HT-29 (cell line): ENCODE results near the gene CEP63. TPM values are rescaled to one million over a fixed set of nuclear protein-coding genes. Genes with fewer than 3 reads are reported as not detected.

ENCODE experiments used
- DNase-seq: peaks from one replicate; pipeline ENCODE4 v3.0.0-alpha.2; 2015; ENCODE audit warnings: low spot score
- total RNA-seq: library from RNA; depleted of rRNA; stranded (reverse); fragments of >200 nt; shearing (Covaris generic); gene quantifications from 2 replicates; pipeline ENCODE4 v1.2.3, GENCODE V29; 2014; rRNA removed

CEP63 gene
- 6.0 and 8.0 TPM in 2 replicates for total RNA-seq

DNA sequence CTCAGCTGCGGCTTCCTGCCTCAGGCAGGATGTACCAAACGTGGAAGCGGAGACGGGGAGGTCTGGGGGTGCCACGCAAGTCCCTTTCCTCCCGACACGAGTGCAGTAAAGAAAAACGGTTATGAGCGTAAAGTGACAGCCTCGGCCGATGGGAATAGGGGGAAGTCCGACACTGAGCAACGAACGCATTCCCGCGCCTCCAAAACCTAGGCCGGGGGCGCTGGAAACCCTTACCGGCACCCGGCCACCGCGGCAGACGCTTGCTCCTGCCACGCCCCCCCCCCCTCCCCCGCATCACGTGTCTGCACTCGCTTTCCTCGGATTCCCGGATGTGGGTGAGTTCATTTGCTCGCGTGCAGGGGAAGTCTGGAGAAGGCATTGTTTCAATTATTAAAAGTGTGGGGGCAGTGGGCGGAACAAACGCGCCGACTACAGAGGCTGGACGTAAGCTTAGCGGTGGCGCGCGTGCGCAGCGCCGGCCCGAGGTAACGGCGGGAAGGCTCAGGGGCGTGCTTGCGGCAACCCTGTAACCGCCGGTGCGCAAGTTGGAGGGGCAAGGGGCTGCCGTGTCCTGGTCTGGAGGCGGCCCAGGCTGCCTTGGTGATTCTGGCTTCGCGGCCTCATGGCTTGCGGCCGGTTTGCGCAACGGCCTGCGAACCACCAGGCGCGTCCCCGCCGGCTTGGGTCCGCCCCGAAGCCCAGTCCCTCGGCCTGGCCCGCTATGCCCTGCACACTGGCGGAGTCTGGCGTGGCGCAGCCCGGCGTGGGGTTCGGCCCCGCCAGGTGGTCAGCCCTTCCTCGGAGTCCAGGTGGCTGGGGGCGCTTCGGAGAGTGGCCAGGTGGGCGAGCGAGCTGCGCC lies at the start of gene CEP63, which contains the start of gene ANAPC13:
Gene CEP63, plus strand, starts transcription at position 340 of the 859 bp plus-strand sequence. CDS start 9,264 bp downstream, outside the sequence.
Gene ANAPC13, minus strand, starts transcription at position 268 of the 859 bp plus-strand sequence. CDS start 3,081 bp downstream, outside the sequence.
- peak; percentile 94 for DNase-seq

DNA sequence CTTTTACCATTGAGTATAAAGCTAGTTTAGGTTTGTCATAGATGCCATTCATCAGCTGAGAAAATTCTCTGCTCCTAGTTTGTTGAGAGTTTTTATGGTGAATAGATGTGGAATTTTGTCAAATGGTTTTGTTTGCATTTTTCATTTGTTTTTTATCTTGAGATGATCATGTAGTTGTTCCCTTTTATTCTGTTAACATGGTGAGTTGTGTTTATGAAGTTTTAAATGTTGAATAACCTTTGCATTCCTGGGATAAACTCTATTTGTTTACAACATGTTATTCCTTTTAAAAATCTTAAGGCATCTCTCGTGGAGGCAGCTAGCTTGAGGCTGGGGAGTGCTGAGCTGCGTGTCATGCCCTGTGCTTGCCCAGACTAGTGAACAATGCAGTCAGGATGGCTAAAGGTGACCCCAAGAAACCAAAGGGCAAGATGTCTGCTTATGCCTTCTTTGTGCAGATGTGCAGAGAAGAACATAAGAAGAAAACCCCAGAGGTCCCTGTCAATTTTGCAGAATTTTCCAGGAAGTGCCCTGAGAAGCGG lies 48.6 kb upstream of the CEP63 start:
- no peak for DNase-seq

GRCh38 chr3:134441321-134441720 lies 44.5 kb upstream of the CEP63 start:
- no peak for DNase-seq

DNA sequence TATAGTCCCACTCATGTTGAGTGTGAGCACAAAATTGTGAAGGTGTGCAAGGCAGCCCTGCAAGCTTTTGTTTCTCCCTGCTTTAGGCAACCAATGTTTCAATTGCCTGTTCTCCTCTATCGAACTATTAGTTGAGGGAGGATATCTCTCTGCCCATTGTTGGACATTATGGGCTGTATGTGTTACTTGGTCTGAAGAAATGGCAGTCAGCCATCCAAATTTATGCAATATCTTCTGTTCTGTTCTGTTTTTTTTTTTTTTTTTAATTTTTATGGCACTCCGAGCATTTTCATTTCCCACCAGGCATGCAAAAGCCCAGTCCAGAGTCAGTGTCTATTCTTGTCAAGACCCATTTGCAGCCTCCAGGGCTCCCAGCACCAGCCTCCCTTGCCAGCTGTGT lies 44.0 kb upstream of the CEP63 start:
- DNase-seq = no peak

DNA sequence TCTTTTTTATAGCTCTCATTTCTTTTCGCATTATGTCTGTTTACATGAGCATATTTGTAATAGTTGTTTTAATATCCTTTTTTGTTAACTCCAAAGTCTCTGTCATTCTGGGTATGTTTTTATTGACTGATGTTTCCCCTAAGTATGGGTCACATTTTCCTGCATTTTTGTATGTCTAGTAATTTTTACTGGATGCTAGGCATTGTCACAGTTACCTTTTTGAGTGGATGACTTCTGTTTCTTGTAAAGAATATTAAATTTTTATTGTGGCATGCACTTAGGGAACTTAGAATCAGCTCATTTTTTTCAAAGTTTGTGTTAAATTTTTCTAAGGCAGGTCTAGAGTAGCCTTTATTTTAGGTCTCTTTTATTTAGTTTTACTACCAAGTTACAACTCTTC lies 40.8 kb upstream of the CEP63 start:
- DNase-seq = no peak

DNA sequence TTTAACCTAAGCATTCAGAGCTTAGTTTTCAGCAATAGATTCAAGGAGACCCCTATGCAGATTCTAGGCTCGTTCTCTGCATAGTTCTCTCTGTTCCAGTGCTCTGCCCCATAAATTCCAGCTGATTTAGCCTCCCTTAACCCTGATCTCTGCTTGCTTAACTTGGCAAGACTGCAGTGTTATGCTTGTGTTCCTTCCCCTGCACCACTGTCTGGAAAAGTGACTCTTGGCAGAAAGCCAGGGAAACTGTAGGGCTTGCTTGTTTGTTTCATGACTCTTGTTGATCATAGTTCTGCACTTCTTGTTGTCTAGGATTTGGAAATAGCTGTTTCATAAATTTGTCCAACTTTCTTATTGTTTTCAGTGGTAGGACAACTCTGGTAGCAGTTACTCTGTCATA lies 40.2 kb upstream of the CEP63 start:
- peak; percentile 43 for DNase-seq

GRCh38 chr3:134446800-134447199 lies 39.1 kb upstream of the CEP63 start:
- DNase-seq = no peak

DNA sequence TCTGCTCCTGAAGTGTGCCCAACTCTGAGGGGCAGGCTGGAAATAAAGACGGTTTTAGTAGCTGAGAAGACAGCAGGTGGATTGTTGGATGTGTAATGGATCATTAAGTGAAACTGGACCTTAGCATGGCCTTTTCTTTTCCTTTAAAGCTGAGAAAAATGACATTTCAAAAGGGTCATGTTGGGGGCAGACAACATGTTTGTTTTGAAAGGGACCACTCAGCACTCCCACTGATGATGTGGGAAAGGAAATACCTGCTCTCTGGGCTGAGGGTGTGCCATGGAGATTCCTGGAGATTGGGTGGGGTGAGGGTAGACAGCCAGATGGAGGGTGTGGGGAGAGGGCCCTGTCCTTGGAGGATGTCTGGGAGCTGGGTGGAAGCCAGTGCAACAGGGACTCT lies 38.5 kb upstream of the CEP63 start:
- no peak for DNase-seq

GRCh38 chr3:134448664-134449063 lies 37.2 kb upstream of the CEP63 start:
- DNase-seq = no peak

- DNase-seq = peak; percentile 50
Measured at GRCh38 chr3:134449277-134449676, 36.6 kb upstream of the CEP63 start.

DNA sequence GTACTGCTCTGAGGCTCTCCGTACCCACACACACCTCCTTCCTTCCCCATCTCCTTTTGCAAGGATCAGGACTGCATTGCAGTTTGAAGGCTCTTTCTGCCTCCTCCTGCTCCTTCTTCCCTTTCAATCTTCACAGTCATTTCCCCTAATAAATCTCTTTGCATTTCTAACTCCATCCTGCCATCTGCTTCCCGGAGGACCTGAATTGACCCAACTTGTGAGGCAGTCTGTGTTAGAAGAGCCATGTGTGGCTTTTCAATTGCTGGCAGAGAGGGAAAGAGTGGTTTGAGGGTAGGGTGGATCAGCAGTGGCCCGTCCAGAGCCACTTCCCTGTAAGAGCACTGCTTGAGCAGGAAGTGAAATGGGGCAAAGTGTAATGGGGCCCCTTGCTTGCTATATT lies 35.9 kb upstream of the CEP63 start:
- no peak for DNase-seq

- DNase-seq = no peak
Measured at GRCh38 chr3:134453631-134454030, 32.2 kb upstream of the CEP63 start.

GRCh38 chr3:134457376-134458074 lies 28.3 kb upstream of the CEP63 start:
- DNase-seq = no peak

DNA sequence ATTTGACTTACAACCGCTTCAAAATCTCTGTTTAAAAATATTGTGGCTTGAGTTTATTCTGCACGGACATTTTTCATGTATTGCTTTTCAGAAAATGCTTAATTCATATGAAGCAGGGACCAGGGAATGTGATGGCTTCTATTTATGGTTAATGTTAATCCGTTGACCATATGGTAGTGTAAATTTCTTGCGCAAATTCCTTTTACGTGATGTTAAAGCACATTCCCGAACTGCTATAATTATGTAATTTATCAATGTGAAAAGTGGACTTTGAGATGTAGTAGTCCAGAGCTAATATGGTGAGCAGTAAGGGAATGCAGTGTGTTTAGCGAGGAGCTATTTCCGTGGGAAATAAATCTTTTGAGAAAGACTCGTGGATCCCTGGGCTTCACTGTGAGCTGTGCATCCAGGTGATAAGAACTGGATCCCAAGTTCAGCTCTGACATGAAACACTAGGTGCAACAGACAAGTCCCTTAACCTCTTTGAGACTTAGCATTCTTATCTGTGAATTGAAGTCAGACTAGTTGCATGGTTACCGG lies 27.4 kb upstream of the CEP63 start:
- DNase-seq = no peak

- no peak for DNase-seq
Measured at GRCh38 chr3:134459562-134459961, 26.3 kb upstream of the CEP63 start.

- DNase-seq = no peak
Measured at GRCh38 chr3:134460965-134461364, 24.9 kb upstream of the CEP63 start.

DNA sequence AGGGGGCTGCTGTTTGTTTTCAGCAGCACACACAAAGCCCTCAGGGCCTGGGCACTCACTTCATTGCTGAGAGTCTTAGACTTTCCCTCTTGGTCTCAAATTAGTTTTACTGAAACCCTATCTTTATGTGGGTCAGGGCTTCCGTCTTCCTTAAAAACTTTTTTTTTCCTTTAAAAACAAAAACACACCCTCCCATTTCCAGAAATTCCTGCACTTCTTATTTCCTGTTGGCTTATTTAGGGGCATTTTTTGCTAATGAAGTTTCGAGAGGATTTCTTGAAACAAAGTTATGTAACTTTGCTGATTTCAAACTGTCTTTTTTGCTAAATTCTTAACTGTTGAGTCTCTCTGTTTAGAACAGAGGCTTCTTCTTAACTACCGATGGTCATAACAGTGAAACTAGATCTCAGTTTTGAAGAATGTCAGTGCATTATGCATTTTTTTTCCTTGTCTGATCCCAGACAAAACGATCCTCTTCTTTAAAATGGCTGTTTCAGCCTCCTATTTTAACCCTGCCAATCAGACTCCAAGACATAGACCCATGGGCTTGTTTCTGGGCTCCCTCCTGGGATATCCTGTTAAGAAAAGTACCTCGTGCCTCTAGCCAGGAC lies 23.4 kb upstream of the CEP63 start:
- no peak for DNase-seq

GRCh38 chr3:134463676-134464063 lies 22.2 kb upstream of the CEP63 start:
- no peak for DNase-seq

- no peak for DNase-seq
Measured at GRCh38 chr3:134464064-134464688, 21.7 kb upstream of the CEP63 start.

- no peak for DNase-seq
Measured at GRCh38 chr3:134464689-134465365, 21.0 kb upstream of the CEP63 start.

DNA sequence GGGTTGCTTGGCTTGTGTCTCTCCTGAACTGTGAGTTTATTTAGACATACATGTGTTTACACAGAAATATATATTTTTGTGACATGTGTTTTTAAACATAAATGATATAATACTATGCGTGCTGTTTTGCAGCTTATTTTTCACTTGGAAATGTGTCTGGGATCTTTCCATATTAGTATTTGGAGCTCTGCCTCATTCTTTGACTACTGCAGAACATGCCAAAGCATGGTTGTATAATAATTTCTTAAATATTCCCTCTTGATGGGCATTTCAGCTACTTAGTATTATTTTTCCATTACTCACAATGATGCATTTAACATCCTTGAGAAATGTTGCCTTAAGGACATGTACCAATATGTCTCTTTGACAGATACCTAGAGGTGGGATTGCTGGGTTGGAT lies 19.5 kb upstream of the CEP63 start:
- no peak for DNase-seq
